ENCODE measurements around the gene ZNF76. TPM values are rescaled to one million over a fixed set of nuclear protein-coding genes. Genes with fewer than 3 reads are reported as not detected.
A peak's percentile ranks its signal among the peaks of the same experiment; 100 is the strongest.
"Not testable (repeated sequence)": the region's sequence is repeated elsewhere in the genome, so short reads cannot be mapped to it uniquely, and the experiment has no call there.

Gene ZNF76
- total RNA-seq, 1 experiment from 2014 or later = 39.9 TPM

- H3K36me3 ChIP-seq (ENCODE audit: low read depth) = no peaks in the 10 kb centered on the region
- ChIA-PET CTCF (interaction anchor here (1.4 kb wide), 1 partner anchor 14 kb away, joined by 3 read pairs; no protein-coding TSS in a partner anchor), POLR2A (ENCODE audit: unreplicated experiment) (no interaction called here)
- no peaks in the 10 kb centered on the region for H3F3A ChIP-seq (ENCODE audit: insufficient read depth, low read depth)
- TF ChIP-seq EZH2 (IDR thresholded peaks at IDR 0.05; ENCODE audit: low read depth) (no peak), CTCF (conservative IDR thresholded peaks at IDR 0.05) (peak; percentile 68)
- H3K4me3 ChIP-seq = no peak overlapping the region
- H3K79me2 ChIP-seq (ENCODE audit: low read depth) = no peaks in the 10 kb centered on the region
- no peaks in the 10 kb centered on the region for H3K27me3 ChIP-seq (ENCODE audit: insufficient read depth, low read depth)
- H3K9me3 ChIP-seq (ENCODE audit: insufficient read depth, low read depth) = no peaks in the 10 kb centered on the region
- no peaks in the 10 kb centered on the region for H3K9me2 ChIP-seq (ENCODE audit: insufficient read depth)
- DNase-seq = peak; percentile 39 to 44
- 0 out of 2 replicates have a peak, but pooled peaks cover 3% of the 10 kb centered on the region for H3K4me1 ChIP-seq (replicated peaks; ENCODE audit: insufficient read depth)
- intact Hi-C loops (cut with micrococcal nuclease; ENCODE audit: unreplicated experiment) = no loop called here
- no peak overlapping the region for H3K4me2 ChIP-seq
- BruUV-seq (replicated peaks) = no TSS peak
- H2AFZ ChIP-seq = no peak overlapping the region
- H3K27ac ChIP-seq = no peak overlapping the region
- no peaks in the 10 kb centered on the region for H4K20me1 ChIP-seq (ENCODE audit: insufficient read depth)
These were observed 68.0 kb downstream of the ZNF76 start for GRCh38 chr6:35327349-35328027.

- Histone ChIP-seq H4K20me1 (ENCODE audit: insufficient read depth) (no peaks in the 10 kb centered on the region), H3K4me1 (replicated peaks; ENCODE audit: insufficient read depth) (0 out of 2 replicates have a peak, but pooled peaks cover 3% of the 10 kb centered on the region), H3K36me3 (ENCODE audit: low read depth) (no peaks in the 10 kb centered on the region), H3K4me2 (no peak overlapping the region), H3K9me3 (ENCODE audit: insufficient read depth, low read depth) (no peaks in the 10 kb centered on the region), H3K9me2 (ENCODE audit: insufficient read depth) (no peaks in the 10 kb centered on the region), H3F3A (ENCODE audit: insufficient read depth, low read depth) (no peaks in the 10 kb centered on the region), H3K79me2 (ENCODE audit: low read depth) (no peaks in the 10 kb centered on the region), H2AFZ (no peak overlapping the region), H3K4me3 (no peak overlapping the region), H3K27me3 (ENCODE audit: insufficient read depth, low read depth) (no peaks in the 10 kb centered on the region), H3K27ac (no peak overlapping the region)
- no TSS peak for BruUV-seq (replicated peaks)
- ChIA-PET CTCF (interaction anchor here (1.4 kb wide), 1 partner anchor 14 kb away, joined by 3 read pairs; no protein-coding TSS in a partner anchor), POLR2A (ENCODE audit: unreplicated experiment) (no interaction called here)
- TF ChIP-seq CTCF (conservative IDR thresholded peaks at IDR 0.05) = no peak
- no peak for TF ChIP-seq EZH2 (IDR thresholded peaks at IDR 0.05; ENCODE audit: low read depth)
- no peak for DNase-seq
- intact Hi-C loops (cut with micrococcal nuclease; ENCODE audit: unreplicated experiment) = no loop called here
These were observed 68.7 kb downstream of the ZNF76 start for GRCh38 chr6:35328108-35328723.

- DNase-seq; H4K20me1 ChIP-seq (ENCODE audit: insufficient read depth); BruUV-seq (replicated peaks); H3K79me2 ChIP-seq (ENCODE audit: low read depth); intact Hi-C loops (cut with micrococcal nuclease; ENCODE audit: unreplicated experiment); CTCF ChIA-PET; H3K4me2 ChIP-seq; H3K9me3 ChIP-seq (ENCODE audit: insufficient read depth, low read depth); H2AFZ ChIP-seq; H3K27me3 ChIP-seq (ENCODE audit: insufficient read depth, low read depth); H3K4me3 ChIP-seq; H3K27ac ChIP-seq; H3K4me1 ChIP-seq (replicated peaks; ENCODE audit: insufficient read depth); H3F3A ChIP-seq (ENCODE audit: insufficient read depth, low read depth); H3K36me3 ChIP-seq (ENCODE audit: low read depth); H3K9me2 ChIP-seq (ENCODE audit: insufficient read depth): not testable (repeated sequence)
- POLR2A ChIA-PET (ENCODE audit: unreplicated experiment) = interaction anchor here (0.5 kb wide), 1 partner anchor 140 kb away, joined by 3 read pairs; no protein-coding TSS in a partner anchor
These were observed 69.4 kb downstream of the ZNF76 start for GRCh38 chr6:35328965-35329364.
